ENCODE data around the gene KIF4A. TPM values are rescaled to one million over a fixed set of nuclear protein-coding genes. Genes with fewer than 3 reads are reported as not detected.

Gene KIF4A
- total and polyA plus RNA-seq, 2 of the 13 experiments (the other 11 are each of a cell fraction or from before 2014, with no cell fraction given) = 9.4 to 28.2 TPM

GRCh38 chrX:70444946-70445656 lies 155.2 kb downstream of the KIF4A start:
- ChIA-PET CTCF (ENCODE audit: low intra/inter-chr PET ratio, low total read pairs) (no interaction called here), POLR2A (no interaction called here)
- Histone ChIP-seq H3K4me1 (ENCODE audit: insufficient read depth, low read length) (no peaks in the 10 kb centered on the region), H3K4me3 (replicated peaks in 1 of 3; ENCODE audit: insufficient read depth in 1 of 3, low read depth in 2 of 3, low read length in 3 of 3) (no peak overlapping the region), H3K4me2 (ENCODE audit: low read depth, low read length) (no peak overlapping the region), H3K27ac (ENCODE audit: extremely low read length, insufficient read depth, low read length) (no peak overlapping the region), H3K27me3 (ENCODE audit: control insufficient read depth in 1 of 2, insufficient read depth in 2 of 2, low read length in 2 of 2) (peaks cover 4 to 17% of the 10 kb centered on the region in 2 experiments), H4K20me1 (ENCODE audit: insufficient read depth, low read length) (no peaks in the 10 kb centered on the region), H3K36me3 (replicated peaks in 1 of 2; ENCODE audit: control insufficient read depth in 1 of 2, insufficient read depth in 2 of 2, low read length in 2 of 2) (no peaks in the 10 kb centered on the region), H3K9me3 (ENCODE audit: low read length) (no peaks in the 10 kb centered on the region), H3K79me2 (ENCODE audit: insufficient read depth, low read length) (no peaks in the 10 kb centered on the region), H3K9ac (ENCODE audit: insufficient read depth, low read depth, low read length) (no peak overlapping the region), H2AFZ (ENCODE audit: low read length) (no peak overlapping the region)
- no peak for DNase-seq (ENCODE audit: low spot score)
- BruUV-seq (replicated peaks) = no TSS peak
- FAIRE-seq = no peak
- intact Hi-C loops (cut with micrococcal nuclease; ENCODE audit: unreplicated experiment) (no loop called here), in situ Hi-C loops (cut with HindIII; ENCODE audit: extremely low pct_ligation_motif_present, low pct_unique_long_range_greater_than_20kb) (no loop called here)
- 17% methylated on average over 7 of the region's 61 CpGs for WGBS (ENCODE audit: low lambda C conversion rate)
- ATAC-seq = no peak
- TF ChIP-seq GZF1 (CRISPR knock-in tag; IDR thresholded peaks at IDR 0.05) (no peak), YEATS4 (CRISPR knock-in tag; IDR thresholded peaks at IDR 0.05; ENCODE audit: borderline replicate concordance) (no peak), SRY (CRISPR knock-in tag; IDR thresholded peaks at IDR 0.05) (no peak), ZFP1 (CRISPR knock-in tag; IDR thresholded peaks at IDR 0.05) (no peak), ATF7 (IDR thresholded peaks at IDR 0.05) (no peak), ATF7 (CRISPR knock-in tag; IDR thresholded peaks at IDR 0.05) (no peak), FOSL1 (CRISPR knock-in tag; IDR thresholded peaks at IDR 0.05; ENCODE audit: borderline replicate concordance) (no peak), SMAD3 (CRISPR knock-in tag; IDR thresholded peaks at IDR 0.05) (no peak)
- TF ChIP-seq, protein P1, sequence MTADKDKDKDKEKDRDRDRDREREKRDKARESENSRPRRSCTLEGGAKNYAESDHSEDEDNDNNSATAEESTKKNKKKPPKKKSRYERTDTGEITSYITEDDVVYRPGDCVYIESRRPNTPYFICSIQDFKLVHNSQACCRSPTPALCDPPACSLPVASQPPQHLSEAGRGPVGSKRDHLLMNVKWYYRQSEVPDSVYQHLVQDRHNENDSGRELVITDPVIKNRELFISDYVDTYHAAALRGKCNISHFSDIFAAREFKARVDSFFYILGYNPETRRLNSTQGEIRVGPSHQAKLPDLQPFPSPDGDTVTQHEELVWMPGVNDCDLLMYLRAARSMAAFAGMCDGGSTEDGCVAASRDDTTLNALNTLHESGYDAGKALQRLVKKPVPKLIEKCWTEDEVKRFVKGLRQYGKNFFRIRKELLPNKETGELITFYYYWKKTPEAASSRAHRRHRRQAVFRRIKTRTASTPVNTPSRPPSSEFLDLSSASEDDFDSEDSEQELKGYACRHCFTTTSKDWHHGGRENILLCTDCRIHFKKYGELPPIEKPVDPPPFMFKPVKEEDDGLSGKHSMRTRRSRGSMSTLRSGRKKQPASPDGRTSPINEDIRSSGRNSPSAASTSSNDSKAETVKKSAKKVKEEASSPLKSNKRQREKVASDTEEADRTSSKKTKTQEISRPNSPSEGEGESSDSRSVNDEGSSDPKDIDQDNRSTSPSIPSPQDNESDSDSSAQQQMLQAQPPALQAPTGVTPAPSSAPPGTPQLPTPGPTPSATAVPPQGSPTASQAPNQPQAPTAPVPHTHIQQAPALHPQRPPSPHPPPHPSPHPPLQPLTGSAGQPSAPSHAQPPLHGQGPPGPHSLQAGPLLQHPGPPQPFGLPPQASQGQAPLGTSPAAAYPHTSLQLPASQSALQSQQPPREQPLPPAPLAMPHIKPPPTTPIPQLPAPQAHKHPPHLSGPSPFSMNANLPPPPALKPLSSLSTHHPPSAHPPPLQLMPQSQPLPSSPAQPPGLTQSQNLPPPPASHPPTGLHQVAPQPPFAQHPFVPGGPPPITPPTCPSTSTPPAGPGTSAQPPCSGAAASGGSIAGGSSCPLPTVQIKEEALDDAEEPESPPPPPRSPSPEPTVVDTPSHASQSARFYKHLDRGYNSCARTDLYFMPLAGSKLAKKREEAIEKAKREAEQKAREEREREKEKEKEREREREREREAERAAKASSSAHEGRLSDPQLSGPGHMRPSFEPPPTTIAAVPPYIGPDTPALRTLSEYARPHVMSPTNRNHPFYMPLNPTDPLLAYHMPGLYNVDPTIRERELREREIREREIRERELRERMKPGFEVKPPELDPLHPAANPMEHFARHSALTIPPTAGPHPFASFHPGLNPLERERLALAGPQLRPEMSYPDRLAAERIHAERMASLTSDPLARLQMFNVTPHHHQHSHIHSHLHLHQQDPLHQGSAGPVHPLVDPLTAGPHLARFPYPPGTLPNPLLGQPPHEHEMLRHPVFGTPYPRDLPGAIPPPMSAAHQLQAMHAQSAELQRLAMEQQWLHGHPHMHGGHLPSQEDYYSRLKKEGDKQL (CRISPR knock-in tag; IDR thresholded peaks at IDR 0.05; ENCODE audit: low read depth) = no peak

Measured in HepG2 (cell line).